SH-SY5Y (cell line): ENCODE data around the gene EGFL6.

Experiments used
- GATA2 ChIP-seq: IDR thresholded peaks from 2 replicates; pipeline ENCODE4 v1.6.1; 2011; ENCODE audit warnings: mild to moderate bottlenecking, low read depth, low read length
- GATA3 ChIP-seq: IDR thresholded peaks from 2 replicates; pipeline ENCODE4 v1.6.1; 2011; ENCODE audit warnings: low read depth, mild to moderate bottlenecking, low read length, moderate library complexity

- TF ChIP-seq GATA2 (no peak), GATA3 (no peak)
These were observed 32.9 kb upstream of the EGFL6 start for GRCh38 chrX:13536551-13536950.
